ENCODE results near the gene ATP6V1A.

The ATP6V1A gene

GRCh38 chr3:113829576-113830354 is 82.9 kb downstream of the ATP6V1A start:
- no peak for DNase-seq
- WGBS (ENCODE audit: insufficient coverage), result 91% methylated on average over 10 of the region's 10 CpGs
- ChIA-PET CTCF (interaction anchor here (1.4 to 1.9 kb wide), 2 partner anchors 12 to 88 kb away, joined by 4 read pairs; no protein-coding TSS in a partner anchor), POLR2A (interaction anchor here (0.5 kb wide), 1 partner anchor 46 kb away, joined by 3 read pairs; no protein-coding TSS in a partner anchor)
- H3K36me3 ChIP-seq (ENCODE audit: control insufficient read depth in 4 of 4, insufficient read depth in 4 of 4, low read length in 3 of 4), result no peaks in the 10 kb centered on the region
- H3K27ac ChIP-seq (ENCODE audit: insufficient read depth in 1 of 2, low read depth in 1 of 2, low read length in 2 of 2, poor library complexity in 1 of 2, severe bottlenecking in 2 of 2), result peak overlapping the region; percentile 34 to 65
- peaks cover 3 to 21% (median 12%) of the 10 kb centered on the region in 4 experiments for H3K4me1 ChIP-seq (ENCODE audit: control extremely low read depth in 1 of 4, control insufficient read depth in 4 of 4, insufficient read depth in 4 of 4, low read length in 3 of 4)
- no peaks in the 10 kb centered on the region for H3K9me3 ChIP-seq (ENCODE audit: control extremely low read depth in 1 of 5, control insufficient read depth in 4 of 5, insufficient read depth in 2 of 5, low read depth in 1 of 5, low read length in 4 of 5)
- no peaks in the 10 kb centered on the region for H3K27me3 ChIP-seq (replicated peaks in 2 of 5; ENCODE audit: control insufficient read depth in 4 of 5, insufficient read depth in 5 of 5, low read length in 4 of 5)
- H3K4me3 ChIP-seq (ENCODE audit: control insufficient read depth in 1 of 7, extremely low read depth in 1 of 7, insufficient read depth in 4 of 7, low read depth in 2 of 7, low read length in 6 of 7), result no peak overlapping the region

DNA sequence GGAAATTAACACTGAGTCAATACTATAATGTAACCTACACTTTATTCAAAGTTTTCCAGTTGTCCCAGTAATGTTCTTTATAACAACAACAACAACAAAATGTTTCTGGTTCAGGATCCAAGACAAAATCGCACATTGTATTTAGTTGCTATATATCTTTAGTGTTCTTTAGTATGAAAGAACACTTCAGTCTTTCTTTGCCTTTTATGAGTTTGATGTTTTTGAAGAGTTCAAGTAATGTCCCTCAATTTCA is 84.2 kb downstream of the ATP6V1A start:
- no peak overlapping the region for H3K4me3 ChIP-seq (ENCODE audit: control insufficient read depth in 1 of 7, extremely low read depth in 1 of 7, insufficient read depth in 4 of 7, low read depth in 2 of 7, low read length in 6 of 7)
- H3K27ac ChIP-seq (ENCODE audit: insufficient read depth in 1 of 2, low read depth in 1 of 2, low read length in 2 of 2, poor library complexity in 1 of 2, severe bottlenecking in 2 of 2), result no peak overlapping the region

DNA sequence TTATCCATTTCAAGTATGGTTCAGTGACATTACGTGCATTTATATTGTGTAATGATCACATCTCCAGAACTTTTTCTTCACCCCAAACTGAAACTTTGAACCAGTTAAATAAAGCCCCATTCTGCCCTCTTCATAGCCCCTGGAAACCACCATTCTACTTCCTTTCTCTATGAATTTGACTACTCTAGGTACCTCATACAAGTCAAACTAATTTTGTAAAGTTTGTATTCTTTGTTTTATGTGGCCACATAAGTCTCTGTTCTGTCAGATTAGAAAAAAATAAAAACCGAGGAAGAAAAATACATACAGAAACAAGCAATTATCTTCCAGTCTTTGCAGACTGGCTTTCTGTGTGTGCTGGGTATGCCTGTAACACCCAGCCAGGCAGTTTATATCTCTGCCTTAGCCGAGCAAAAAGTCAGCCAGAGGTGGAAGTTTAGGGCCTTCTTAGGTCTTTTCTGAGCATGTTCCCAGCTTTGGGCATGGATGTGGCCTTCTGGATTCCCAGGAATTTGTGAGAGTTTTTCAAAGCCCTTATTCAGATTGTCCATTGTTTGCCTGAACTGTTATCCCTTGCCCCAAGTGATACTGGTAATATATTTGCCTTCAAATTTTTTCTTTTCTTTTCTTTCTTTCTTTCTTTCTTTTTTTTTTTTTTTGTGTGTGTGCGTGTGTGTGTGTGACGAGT is 85.8 kb downstream of the ATP6V1A start:
- Histone ChIP-seq H3K27me3 (replicated peaks in 2 of 5; ENCODE audit: control insufficient read depth in 4 of 5, insufficient read depth in 5 of 5, low read length in 4 of 5) (no peaks in the 10 kb centered on the region), H3K27ac (ENCODE audit: insufficient read depth in 1 of 2, low read depth in 1 of 2, low read length in 2 of 2, poor library complexity in 1 of 2, severe bottlenecking in 2 of 2) (no peak overlapping the region), H3K4me3 (ENCODE audit: control insufficient read depth in 1 of 7, extremely low read depth in 1 of 7, insufficient read depth in 4 of 7, low read depth in 2 of 7, low read length in 6 of 7) (no peak overlapping the region), H3K4me1 (ENCODE audit: control extremely low read depth in 1 of 4, control insufficient read depth in 4 of 4, insufficient read depth in 4 of 4, low read length in 3 of 4) (peaks cover 3 to 21% (median 12%) of the 10 kb centered on the region in 4 experiments), H3K9me3 (ENCODE audit: control extremely low read depth in 1 of 5, control insufficient read depth in 4 of 5, insufficient read depth in 2 of 5, low read depth in 1 of 5, low read length in 4 of 5) (no peaks in the 10 kb centered on the region), H3K36me3 (ENCODE audit: control insufficient read depth in 4 of 4, insufficient read depth in 4 of 4, low read length in 3 of 4) (no peaks in the 10 kb centered on the region)
- ChIA-PET CTCF (interaction anchor here (1.5 kb wide), 1 partner anchor 80 kb away, joined by 4 read pairs; no protein-coding TSS in a partner anchor), POLR2A (no interaction called here)
- no peak for DNase-seq
- WGBS (ENCODE audit: insufficient coverage), result 100% methylated on average over 1 of the region's 5 CpGs

More for the DNA sequence above, 84.2 kb downstream of the ATP6V1A start:
- H3K36me3 ChIP-seq (ENCODE audit: control insufficient read depth in 4 of 4, insufficient read depth in 4 of 4, low read length in 3 of 4), result no peaks in the 10 kb centered on the region
- ChIA-PET POLR2A (interaction anchor here (0.7 kb wide), 1 partner anchor 187 kb away, joined by 3 read pairs; no protein-coding TSS in a partner anchor), CTCF (interaction anchor here (1.9 kb wide), 1 partner anchor 90 kb away, joined by 4 read pairs; no protein-coding TSS in a partner anchor)
- peaks cover 3 to 21% (median 12%) of the 10 kb centered on the region in 4 experiments for H3K4me1 ChIP-seq (ENCODE audit: control extremely low read depth in 1 of 4, control insufficient read depth in 4 of 4, insufficient read depth in 4 of 4, low read length in 3 of 4)
- H3K9me3 ChIP-seq (ENCODE audit: control extremely low read depth in 1 of 5, control insufficient read depth in 4 of 5, insufficient read depth in 2 of 5, low read depth in 1 of 5, low read length in 4 of 5), result no peaks in the 10 kb centered on the region
- no peaks in the 10 kb centered on the region for H3K27me3 ChIP-seq (replicated peaks in 2 of 5; ENCODE audit: control insufficient read depth in 4 of 5, insufficient read depth in 5 of 5, low read length in 4 of 5)
- DNase-seq, result no peak
- WGBS (ENCODE audit: insufficient coverage), result no CpG with 5 or more reads among the region's 1 CpG

- no peak for DNase-seq
- ChIA-PET CTCF (interaction anchor here (0.8 kb wide), 1 partner anchor 94 kb away, joined by 3 read pairs; no protein-coding TSS in a partner anchor), POLR2A (no interaction called here)
- Histone ChIP-seq H3K4me1 (ENCODE audit: control extremely low read depth in 1 of 4, control insufficient read depth in 4 of 4, insufficient read depth in 4 of 4, low read length in 3 of 4) (peaks cover 3 to 21% (median 16%) of the 10 kb centered on the region in 4 experiments), H3K4me3 (ENCODE audit: control insufficient read depth in 1 of 7, extremely low read depth in 1 of 7, insufficient read depth in 4 of 7, low read depth in 2 of 7, low read length in 6 of 7) (no peak overlapping the region), H3K36me3 (ENCODE audit: control insufficient read depth in 4 of 4, insufficient read depth in 4 of 4, low read length in 3 of 4) (no peaks in the 10 kb centered on the region), H3K9me3 (ENCODE audit: control extremely low read depth in 1 of 5, control insufficient read depth in 4 of 5, insufficient read depth in 2 of 5, low read depth in 1 of 5, low read length in 4 of 5) (no peaks in the 10 kb centered on the region), H3K27me3 (replicated peaks in 2 of 5; ENCODE audit: control insufficient read depth in 4 of 5, insufficient read depth in 5 of 5, low read length in 4 of 5) (no peaks in the 10 kb centered on the region), H3K27ac (ENCODE audit: insufficient read depth in 1 of 2, low read depth in 1 of 2, low read length in 2 of 2, poor library complexity in 1 of 2, severe bottlenecking in 2 of 2) (no peak overlapping the region)
Measured at GRCh38 chr3:113834983-113835382, 88.1 kb downstream of the ATP6V1A start.

- H3K27me3 ChIP-seq (replicated peaks in 2 of 5; ENCODE audit: control insufficient read depth in 4 of 5, insufficient read depth in 5 of 5, low read length in 4 of 5), result no peaks in the 10 kb centered on the region
- CTCF ChIA-PET, result interaction anchor here (0.6 to 2.3 kb wide), 9 partner anchors 17 to 830 kb away, joined by 3 to 8 read pairs (median 3); partner anchors contain the start of gene NAA50
- no peaks in the 10 kb centered on the region for H3K36me3 ChIP-seq (ENCODE audit: control insufficient read depth in 4 of 4, insufficient read depth in 4 of 4, low read length in 3 of 4)
- H3K4me3 ChIP-seq (ENCODE audit: control insufficient read depth in 1 of 7, extremely low read depth in 1 of 7, insufficient read depth in 4 of 7, low read depth in 2 of 7, low read length in 6 of 7), result peak within 1 kb of the TSS; percentile 41 to 92 (median 73)
- 0% methylated on average over 47 of the region's 48 CpGs for WGBS (ENCODE audit: insufficient coverage)
- H3K27ac ChIP-seq (ENCODE audit: insufficient read depth in 1 of 2, low read depth in 1 of 2, low read length in 2 of 2, poor library complexity in 1 of 2, severe bottlenecking in 2 of 2), result no peak within 1 kb of the TSS
- peaks cover 0 to 10% (median 4%) of the 10 kb centered on the region in 4 experiments for H3K4me1 ChIP-seq (ENCODE audit: control extremely low read depth in 1 of 4, control insufficient read depth in 4 of 4, insufficient read depth in 4 of 4, low read length in 3 of 4)
- H3K9me3 ChIP-seq (ENCODE audit: control extremely low read depth in 1 of 5, control insufficient read depth in 4 of 5, insufficient read depth in 2 of 5, low read depth in 1 of 5, low read length in 4 of 5), result no peaks in the 10 kb centered on the region
- peak; percentile 93 to 95 (median 95) for DNase-seq
- POLR2A ChIA-PET, result no interaction called here
Measured at GRCh38 chr3:113838631-113839209, 91.9 kb downstream of the ATP6V1A start, which contains the start of gene GRAMD1C. Gene GRAMD1C, plus strand, starts transcription at chr3:113838788. Its CDS starts 122 bp downstream, at chr3:113838910.

DNA sequence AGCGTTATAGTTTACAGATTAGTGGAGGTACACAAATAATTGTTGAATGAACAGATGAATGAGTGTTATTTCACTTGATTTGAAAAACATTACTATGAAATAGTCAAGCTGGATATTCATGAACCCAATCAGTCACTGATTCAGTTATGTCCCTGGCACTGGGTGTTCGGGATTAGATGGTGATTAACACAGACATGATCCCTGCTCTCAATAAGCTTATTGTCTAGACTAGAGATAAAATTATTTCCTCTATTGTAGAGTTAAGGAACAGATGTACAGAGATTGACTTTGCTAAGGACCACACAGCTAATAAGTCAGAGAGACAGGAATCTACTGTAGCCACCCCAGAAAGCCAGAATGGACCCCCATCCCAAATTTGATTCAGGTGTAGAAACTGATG is 92.7 kb downstream of the ATP6V1A start:
- 83% methylated on average over 1 of the region's 2 CpGs for WGBS (ENCODE audit: insufficient coverage)
- Histone ChIP-seq H3K4me1 (ENCODE audit: control extremely low read depth in 1 of 4, control insufficient read depth in 4 of 4, insufficient read depth in 4 of 4, low read length in 3 of 4) (peaks cover 0 to 10% (median 4%) of the 10 kb centered on the region in 4 experiments), H3K4me3 (ENCODE audit: control insufficient read depth in 1 of 7, extremely low read depth in 1 of 7, insufficient read depth in 4 of 7, low read depth in 2 of 7, low read length in 6 of 7) (peak overlapping the region in 3 of 7 experiments; percentile 75 to 92 (median 80)), H3K27ac (ENCODE audit: insufficient read depth in 1 of 2, low read depth in 1 of 2, low read length in 2 of 2, poor library complexity in 1 of 2, severe bottlenecking in 2 of 2) (no peak overlapping the region), H3K9me3 (ENCODE audit: control extremely low read depth in 1 of 5, control insufficient read depth in 4 of 5, insufficient read depth in 2 of 5, low read depth in 1 of 5, low read length in 4 of 5) (no peaks in the 10 kb centered on the region), H3K27me3 (replicated peaks in 2 of 5; ENCODE audit: control insufficient read depth in 4 of 5, insufficient read depth in 5 of 5, low read length in 4 of 5) (no peaks in the 10 kb centered on the region), H3K36me3 (ENCODE audit: control insufficient read depth in 4 of 4, insufficient read depth in 4 of 4, low read length in 3 of 4) (no peaks in the 10 kb centered on the region)
- POLR2A ChIA-PET, result no interaction called here
- no peak for DNase-seq
- CTCF ChIA-PET, result interaction anchor here (0.9 to 1.6 kb wide), 8 partner anchors 16 to 112 kb away, joined by 3 to 5 read pairs (median 4); no protein-coding TSS in a partner anchor

Data from common myeloid progenitor, CD34-positive (primary cell).